SK-N-SH (cell line): ENCODE data around the gene INSYN2B.

ENCODE experiments used
- FOXJ3 ChIP-seq: sonication (generic); formaldehyde crosslinking; IDR thresholded peaks from 2 replicates; pipeline ENCODE4 v1.5.1; 2020; ENCODE audit warnings: mild to moderate bottlenecking, missing genetic modification reagents
- GATA2 ChIP-seq: sonication (generic); formaldehyde crosslinking; IDR thresholded peaks from 2 replicates; pipeline ENCODE4 v1.5.0; 2020; ENCODE audit warnings: mild to moderate bottlenecking, missing genetic modification reagents
- MXI1 ChIP-seq: IDR thresholded peaks from 2 replicates; pipeline ENCODE4 v1.6.1; 2012; ENCODE audit warnings: mild to moderate bottlenecking, low read depth, low read length, improper control_type of control experiment
- POLR2AphosphoS5 ChIP-seq: IDR thresholded peaks from 2 replicates; pipeline ENCODE4 v1.6.1; 2012; ENCODE audit warnings: low read depth, low read length
- SMC3 ChIP-seq: IDR thresholded peaks from 2 replicates; pipeline ENCODE4 v1.6.1; 2012; ENCODE audit warnings: low read depth, low read length, improper control_type of control experiment
- TAF1 ChIP-seq: IDR thresholded peaks from 2 replicates; pipeline ENCODE4 v1.6.1; 2012; ENCODE audit warnings: low read depth, mild to moderate bottlenecking, low read length, moderate library complexity, borderline replicate concordance
- TEAD4 ChIP-seq: IDR thresholded peaks from 2 replicates; pipeline ENCODE4 v1.4.0; 2012; ENCODE audit warnings: mild to moderate bottlenecking, borderline replicate concordance; ENCODE audit not compliant: insufficient read depth
- YY1 ChIP-seq: IDR thresholded peaks from 2 replicates; pipeline ENCODE4 v1.4.0; 2012; ENCODE audit warnings: low read depth, mild to moderate bottlenecking
- TF ChIP-seq, protein P1 (sequence below): fragments of 200-600 bp; sonication (generic); IDR thresholded peaks from 2 replicates; pipeline ENCODE4 v1.6.1; 2017; ENCODE audit warnings: antibody characterized with exemption, mild to moderate bottlenecking, moderate library complexity
- TF ChIP-seq, protein P2 (sequence below): IDR thresholded peaks from 2 replicates; pipeline ENCODE4; 2012
- TF ChIP-seq, protein P3 (sequence below): fragments of 150-350 bp; IDR thresholded peaks from 2 replicates; pipeline ENCODE4 v1.6.1; 2017; ENCODE audit warnings: antibody characterized with exemption, low read length, low read depth, borderline replicate concordance

DNA sequence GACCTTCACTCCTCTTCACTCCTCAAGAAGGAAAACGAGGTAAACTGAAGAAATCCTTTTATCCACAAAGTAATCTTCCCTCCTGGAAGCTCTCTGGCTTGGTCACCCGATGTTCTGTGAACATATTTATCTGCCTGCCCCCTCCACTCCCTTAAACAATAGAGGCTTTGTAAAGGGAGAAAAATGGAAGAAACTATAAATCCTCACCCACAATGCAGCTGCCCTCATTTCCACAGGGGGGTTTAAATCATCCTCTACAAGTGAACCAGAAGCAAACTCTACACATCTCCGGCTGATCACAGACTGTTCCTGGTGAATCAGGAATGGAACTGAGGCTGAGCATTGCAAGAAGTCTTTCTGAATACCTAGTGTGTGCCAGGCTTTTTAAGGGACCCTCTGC is 7.2 kb downstream of the INSYN2B start:
- TF ChIP-seq SMC3 (no peak), MXI1 (no peak), YY1 (no peak), POLR2AphosphoS5 (no peak), TEAD4 (no peak), TAF1 (no peak), GATA2 (CRISPR knock-in tag) (no peak), FOXJ3 (CRISPR knock-in tag) (no peak)
- TF ChIP-seq, protein P1, sequence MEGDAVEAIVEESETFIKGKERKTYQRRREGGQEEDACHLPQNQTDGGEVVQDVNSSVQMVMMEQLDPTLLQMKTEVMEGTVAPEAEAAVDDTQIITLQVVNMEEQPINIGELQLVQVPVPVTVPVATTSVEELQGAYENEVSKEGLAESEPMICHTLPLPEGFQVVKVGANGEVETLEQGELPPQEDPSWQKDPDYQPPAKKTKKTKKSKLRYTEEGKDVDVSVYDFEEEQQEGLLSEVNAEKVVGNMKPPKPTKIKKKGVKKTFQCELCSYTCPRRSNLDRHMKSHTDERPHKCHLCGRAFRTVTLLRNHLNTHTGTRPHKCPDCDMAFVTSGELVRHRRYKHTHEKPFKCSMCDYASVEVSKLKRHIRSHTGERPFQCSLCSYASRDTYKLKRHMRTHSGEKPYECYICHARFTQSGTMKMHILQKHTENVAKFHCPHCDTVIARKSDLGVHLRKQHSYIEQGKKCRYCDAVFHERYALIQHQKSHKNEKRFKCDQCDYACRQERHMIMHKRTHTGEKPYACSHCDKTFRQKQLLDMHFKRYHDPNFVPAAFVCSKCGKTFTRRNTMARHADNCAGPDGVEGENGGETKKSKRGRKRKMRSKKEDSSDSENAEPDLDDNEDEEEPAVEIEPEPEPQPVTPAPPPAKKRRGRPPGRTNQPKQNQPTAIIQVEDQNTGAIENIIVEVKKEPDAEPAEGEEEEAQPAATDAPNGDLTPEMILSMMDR, result no peak
- TF ChIP-seq, protein P2, sequence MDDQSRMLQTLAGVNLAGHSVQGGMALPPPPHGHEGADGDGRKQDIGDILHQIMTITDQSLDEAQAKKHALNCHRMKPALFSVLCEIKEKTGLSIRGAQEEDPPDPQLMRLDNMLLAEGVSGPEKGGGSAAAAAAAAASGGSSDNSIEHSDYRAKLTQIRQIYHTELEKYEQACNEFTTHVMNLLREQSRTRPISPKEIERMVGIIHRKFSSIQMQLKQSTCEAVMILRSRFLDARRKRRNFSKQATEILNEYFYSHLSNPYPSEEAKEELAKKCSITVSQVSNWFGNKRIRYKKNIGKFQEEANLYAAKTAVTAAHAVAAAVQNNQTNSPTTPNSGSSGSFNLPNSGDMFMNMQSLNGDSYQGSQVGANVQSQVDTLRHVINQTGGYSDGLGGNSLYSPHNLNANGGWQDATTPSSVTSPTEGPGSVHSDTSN, result no peak
- TF ChIP-seq, protein P3, sequence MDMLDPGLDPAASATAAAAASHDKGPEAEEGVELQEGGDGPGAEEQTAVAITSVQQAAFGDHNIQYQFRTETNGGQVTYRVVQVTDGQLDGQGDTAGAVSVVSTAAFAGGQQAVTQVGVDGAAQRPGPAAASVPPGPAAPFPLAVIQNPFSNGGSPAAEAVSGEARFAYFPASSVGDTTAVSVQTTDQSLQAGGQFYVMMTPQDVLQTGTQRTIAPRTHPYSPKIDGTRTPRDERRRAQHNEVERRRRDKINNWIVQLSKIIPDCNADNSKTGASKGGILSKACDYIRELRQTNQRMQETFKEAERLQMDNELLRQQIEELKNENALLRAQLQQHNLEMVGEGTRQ, result no peak
